Astrocyte (in vitro differentiated cells and primary cell): Measurements from ENCODE around the gene CIDEA. TPM values are rescaled to one million over a fixed set of nuclear protein-coding genes. Genes with fewer than 3 reads are reported as not detected.
A peak's percentile ranks its signal among the peaks of the same experiment; 100 is the strongest.

ENCODE experiments used
- DNase-seq: peaks from one replicate; pipeline ENCODE4 v3.0.0-alpha.2; 2010; ENCODE audit warnings: low read depth
- FAIRE-seq: peaks from 2 replicates; lab custom pipeline; 2011; peaks lifted over from hg19 to GRCh38; lab: Jason Lieb, UNC
- H2AFZ ChIP-seq: 2 replicates; pipeline ENCODE4 v1.6.0; 2012; ENCODE audit warnings: low read depth, low read length, inconsistent platforms
- H3K27ac ChIP-seq: 2 replicates; pipeline ENCODE4 v1.5.1; 2011; ENCODE audit warnings: low read depth, low read length, inconsistent platforms
- H3K27me3 ChIP-seq: 2 replicates; pipeline ENCODE4 v1.6.0; 2011; ENCODE audit warnings: low read length, inconsistent platforms; ENCODE audit not compliant: insufficient read depth
- H3K36me3 ChIP-seq: 2 replicates; pipeline ENCODE4 v1.5.1; 2011; ENCODE audit warnings: low read length, inconsistent platforms; ENCODE audit not compliant: insufficient read depth
- H3K4me1 ChIP-seq: 2 replicates; pipeline ENCODE4 v1.5.1; 2011; ENCODE audit warnings: low read length, inconsistent platforms; ENCODE audit not compliant: insufficient read depth
- H3K4me2 ChIP-seq: 2 replicates; pipeline ENCODE4 v1.6.0; 2012; ENCODE audit warnings: low read length, inconsistent platforms
- H3K4me3 ChIP-seq: 2 replicates; pipeline ENCODE4 v1.5.1; 2011; ENCODE audit warnings: low read depth, mild to moderate bottlenecking, low read length, inconsistent platforms; ENCODE audit not compliant: insufficient read depth
- H3K79me2 ChIP-seq: 2 replicates; pipeline ENCODE4 v1.6.0; 2012; ENCODE audit warnings: mild to moderate bottlenecking, low read length, inconsistent platforms; ENCODE audit not compliant: insufficient read depth
- H3K9ac ChIP-seq: 2 replicates; pipeline ENCODE4 v1.6.0; 2012; ENCODE audit warnings: mild to moderate bottlenecking, low read length, inconsistent platforms
- H3K9me3 ChIP-seq: 2 replicates; pipeline ENCODE4 v1.5.1; 2012; ENCODE audit warnings: low read depth, mild to moderate bottlenecking, low read length, inconsistent platforms; ENCODE audit not compliant: insufficient read depth
- H4K20me1 ChIP-seq: 2 replicates; pipeline ENCODE4 v1.6.0; 2012; ENCODE audit warnings: low read length, inconsistent platforms; ENCODE audit not compliant: insufficient read depth
- H3K27ac Mint-ChIP-seq: one replicate; pipeline ENCODE4 v1.8.0; 2021; ENCODE audit warnings: mild to moderate bottlenecking, mixed read lengths; ENCODE audit not compliant: unreplicated experiment
- H3K27me3 Mint-ChIP-seq: one replicate; pipeline ENCODE4 v1.8.0; 2021; ENCODE audit warnings: low read depth, mixed read lengths; ENCODE audit not compliant: unreplicated experiment
- H3K36me3 Mint-ChIP-seq: one replicate; pipeline ENCODE4 v1.8.0; 2021; ENCODE audit warnings: low read depth, mixed read lengths; ENCODE audit not compliant: unreplicated experiment
- H3K4me1 Mint-ChIP-seq: one replicate; pipeline ENCODE4 v1.8.0; 2021; ENCODE audit warnings: low read depth, mixed read lengths; ENCODE audit not compliant: unreplicated experiment
- H3K4me3 Mint-ChIP-seq: one replicate; pipeline ENCODE4 v1.8.0; 2021; ENCODE audit warnings: mild to moderate bottlenecking, moderate library complexity, mixed read lengths; ENCODE audit not compliant: unreplicated experiment
- H3K9me3 Mint-ChIP-seq: one replicate; pipeline ENCODE4 v1.8.0; 2021; ENCODE audit warnings: mild to moderate bottlenecking, mixed read lengths; ENCODE audit not compliant: unreplicated experiment
- EZH2 ChIP-seq: IDR thresholded peaks from 2 replicates; pipeline ENCODE4 v1.6.1; 2012; ENCODE audit warnings: mild to moderate bottlenecking, low read length, inconsistent platforms; ENCODE audit not compliant: insufficient read depth
- total RNA-seq: library from RNA; stranded (reverse); gene quantifications from 2 replicates; pipeline ENCODE4 v1.2.1, GENCODE V29; 2021
- TF ChIP-seq, protein P1 (sequence below): IDR thresholded peaks from 2 replicates; pipeline ENCODE4 v1.5.1; 2011; ENCODE audit warnings: low read depth, mild to moderate bottlenecking, inconsistent platforms, low read length, moderate library complexity; ENCODE audit not compliant: insufficient read depth

Gene CIDEA
- total RNA-seq, 1 donor from 2014 or later: 0.43 TPM

GRCh38 chr18:12255626-12256026 is 1.5 kb downstream of the CIDEA start:
- no peak overlapping the region for H3K4me3 ChIP-seq
- peaks cover 42% of the 10 kb centered on the region for H3K27me3 Mint-ChIP-seq
- no peaks in the 10 kb centered on the region for H3K36me3 ChIP-seq
- H3K27me3 ChIP-seq: peaks cover 21% of the 10 kb centered on the region
- FAIRE-seq: peak; percentile 41
- no peaks in the 10 kb centered on the region for H3K36me3 Mint-ChIP-seq
- H3K9ac ChIP-seq: no peak overlapping the region
- peaks cover 32% of the 10 kb centered on the region for H3K4me1 ChIP-seq
- H3K27ac Mint-ChIP-seq: no peak overlapping the region
- no peaks in the 10 kb centered on the region for H3K9me3 Mint-ChIP-seq
- DNase-seq: peak; percentile 47
- H3K27ac ChIP-seq: no peak overlapping the region
- H3K4me3 Mint-ChIP-seq: no peak overlapping the region
- no peak for TF ChIP-seq EZH2
- TF ChIP-seq, protein P1, sequence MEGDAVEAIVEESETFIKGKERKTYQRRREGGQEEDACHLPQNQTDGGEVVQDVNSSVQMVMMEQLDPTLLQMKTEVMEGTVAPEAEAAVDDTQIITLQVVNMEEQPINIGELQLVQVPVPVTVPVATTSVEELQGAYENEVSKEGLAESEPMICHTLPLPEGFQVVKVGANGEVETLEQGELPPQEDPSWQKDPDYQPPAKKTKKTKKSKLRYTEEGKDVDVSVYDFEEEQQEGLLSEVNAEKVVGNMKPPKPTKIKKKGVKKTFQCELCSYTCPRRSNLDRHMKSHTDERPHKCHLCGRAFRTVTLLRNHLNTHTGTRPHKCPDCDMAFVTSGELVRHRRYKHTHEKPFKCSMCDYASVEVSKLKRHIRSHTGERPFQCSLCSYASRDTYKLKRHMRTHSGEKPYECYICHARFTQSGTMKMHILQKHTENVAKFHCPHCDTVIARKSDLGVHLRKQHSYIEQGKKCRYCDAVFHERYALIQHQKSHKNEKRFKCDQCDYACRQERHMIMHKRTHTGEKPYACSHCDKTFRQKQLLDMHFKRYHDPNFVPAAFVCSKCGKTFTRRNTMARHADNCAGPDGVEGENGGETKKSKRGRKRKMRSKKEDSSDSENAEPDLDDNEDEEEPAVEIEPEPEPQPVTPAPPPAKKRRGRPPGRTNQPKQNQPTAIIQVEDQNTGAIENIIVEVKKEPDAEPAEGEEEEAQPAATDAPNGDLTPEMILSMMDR: no peak
- H3K9me3 ChIP-seq: no peaks in the 10 kb centered on the region
- H3K4me2 ChIP-seq: peak overlapping the region; percentile 86
- H3K4me1 Mint-ChIP-seq: peaks cover 14% of the 10 kb centered on the region
- H3K79me2 ChIP-seq: no peaks in the 10 kb centered on the region
- no peak overlapping the region for H2AFZ ChIP-seq
- no peaks in the 10 kb centered on the region for H4K20me1 ChIP-seq

DNA sequence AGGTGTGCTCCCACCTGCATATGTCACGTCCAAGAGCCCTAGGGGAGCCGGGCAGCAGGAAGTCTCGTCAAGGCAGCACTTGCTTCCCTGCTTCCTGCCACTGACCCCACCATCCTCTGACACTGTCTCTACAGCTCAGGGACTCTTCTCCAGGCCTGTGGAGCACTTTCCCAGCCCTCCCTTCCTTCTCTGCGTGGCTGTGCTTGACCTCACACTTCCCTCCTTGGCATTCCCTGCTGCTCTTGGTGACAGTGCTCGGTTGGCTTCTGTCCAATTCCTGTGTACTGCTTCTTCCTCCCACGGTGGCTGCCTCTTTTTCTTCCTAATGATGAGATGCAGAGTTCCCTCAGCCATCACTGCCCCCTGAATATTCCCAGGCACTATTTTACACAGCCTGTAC is 2.8 kb downstream of the CIDEA start:
- Histone ChIP-seq H3K9ac (no peak overlapping the region), H2AFZ (no peak overlapping the region), H3K4me2 (no peak overlapping the region), H3K27ac (no peak overlapping the region), H3K27me3 (peaks cover 15% of the 10 kb centered on the region), H3K4me3 (no peak overlapping the region), H3K9me3 (no peaks in the 10 kb centered on the region), H3K4me1 (peaks cover 32% of the 10 kb centered on the region), H4K20me1 (no peaks in the 10 kb centered on the region), H3K79me2 (no peaks in the 10 kb centered on the region), H3K36me3 (no peaks in the 10 kb centered on the region)
- peaks cover 14% of the 10 kb centered on the region for H3K4me1 Mint-ChIP-seq
- H3K36me3 Mint-ChIP-seq: no peaks in the 10 kb centered on the region
- no peaks in the 10 kb centered on the region for H3K9me3 Mint-ChIP-seq
- H3K27ac Mint-ChIP-seq: no peak overlapping the region
- TF ChIP-seq EZH2: no peak
- TF ChIP-seq, protein P1: no peak
- peaks cover 35% of the 10 kb centered on the region for H3K27me3 Mint-ChIP-seq
- FAIRE-seq (no peak), DNase-seq (no peak)
- no peak overlapping the region for H3K4me3 Mint-ChIP-seq

- no peak overlapping the region for H3K4me3 ChIP-seq
- no peak overlapping the region for H3K9ac ChIP-seq
- H3K27ac ChIP-seq: no peak overlapping the region
- no peak overlapping the region for H3K4me2 ChIP-seq
- FAIRE-seq (no peak), DNase-seq (no peak)
- Mint-ChIP-seq H3K9me3 (no peaks in the 10 kb centered on the region), H3K27ac (no peak overlapping the region), H3K27me3 (peaks cover 32% of the 10 kb centered on the region), H3K36me3 (no peaks in the 10 kb centered on the region), H3K4me3 (no peak overlapping the region), H3K4me1 (peaks cover 14% of the 10 kb centered on the region)
- TF ChIP-seq, protein P1: no peak
- no peak for TF ChIP-seq EZH2
- peaks cover 32% of the 10 kb centered on the region for H3K4me1 ChIP-seq
- H3K79me2 ChIP-seq: no peaks in the 10 kb centered on the region
- H2AFZ ChIP-seq: no peak overlapping the region
- no peaks in the 10 kb centered on the region for H3K9me3 ChIP-seq
- peaks cover 11% of the 10 kb centered on the region for H3K27me3 ChIP-seq
- no peaks in the 10 kb centered on the region for H4K20me1 ChIP-seq
- no peaks in the 10 kb centered on the region for H3K36me3 ChIP-seq
These were observed 4.0 kb downstream of the CIDEA start for GRCh38 chr18:12257996-12258718.
